GM10248 (cell line): Measurements from ENCODE around the gene LRP1.

ENCODE experiments used
- CTCF ChIA-PET: fragments of 300-600 bp; sonication (Branson Sonifier 250); formaldehyde crosslinking; extraction: SDS; loops from one replicate; lab custom pipeline; 2021; ENCODE audit warnings: antibody characterized with exemption; lab: Yijun Ruan, JAX
- POLR2A ChIA-PET: fragments of 350-650 bp; sonication (Branson Sonifier 250); formaldehyde crosslinking; extraction: SDS; loops from one replicate; lab custom pipeline; 2020; ENCODE audit warnings: antibody characterized with exemption; lab: Yijun Ruan, JAX
- DNase-seq: peaks from one replicate; pipeline ENCODE4 v3.0.0; 2012; ENCODE audit errors: extremely low spot score
- TF ChIP-seq, protein P1 (sequence below): IDR thresholded peaks from 2 replicates; pipeline ENCODE4 v1.5.1; 2012; ENCODE audit warnings: mild to moderate bottlenecking, low read depth; ENCODE audit errors: extremely low read depth, missing control alignments, control extremely low read depth

The LRP1 gene

DNA sequence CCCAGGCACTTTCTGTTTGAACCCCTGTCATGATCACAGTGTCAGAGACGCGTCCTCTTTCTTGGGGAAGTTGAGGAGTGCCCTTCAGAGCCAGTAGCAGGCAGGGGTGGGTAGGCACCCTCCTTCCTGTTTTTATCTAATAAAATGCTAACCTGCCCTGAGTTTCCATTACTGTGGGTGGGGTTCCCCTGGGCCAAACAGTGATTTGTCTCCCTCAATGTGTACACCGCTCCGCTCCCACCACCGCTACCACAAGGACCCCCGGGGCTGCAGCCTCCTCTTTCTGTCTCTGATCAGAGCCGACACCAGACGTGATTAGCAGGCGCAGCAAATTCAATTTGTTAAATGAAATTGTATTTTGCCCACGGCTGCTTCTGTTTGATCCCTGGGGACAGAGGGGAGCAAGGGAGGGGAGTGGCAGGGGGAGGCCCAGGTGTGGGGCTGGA lies 106.3 kb downstream of the LRP1 start:
- POLR2A ChIA-PET = no interaction called here
- TF ChIP-seq, protein P1, sequence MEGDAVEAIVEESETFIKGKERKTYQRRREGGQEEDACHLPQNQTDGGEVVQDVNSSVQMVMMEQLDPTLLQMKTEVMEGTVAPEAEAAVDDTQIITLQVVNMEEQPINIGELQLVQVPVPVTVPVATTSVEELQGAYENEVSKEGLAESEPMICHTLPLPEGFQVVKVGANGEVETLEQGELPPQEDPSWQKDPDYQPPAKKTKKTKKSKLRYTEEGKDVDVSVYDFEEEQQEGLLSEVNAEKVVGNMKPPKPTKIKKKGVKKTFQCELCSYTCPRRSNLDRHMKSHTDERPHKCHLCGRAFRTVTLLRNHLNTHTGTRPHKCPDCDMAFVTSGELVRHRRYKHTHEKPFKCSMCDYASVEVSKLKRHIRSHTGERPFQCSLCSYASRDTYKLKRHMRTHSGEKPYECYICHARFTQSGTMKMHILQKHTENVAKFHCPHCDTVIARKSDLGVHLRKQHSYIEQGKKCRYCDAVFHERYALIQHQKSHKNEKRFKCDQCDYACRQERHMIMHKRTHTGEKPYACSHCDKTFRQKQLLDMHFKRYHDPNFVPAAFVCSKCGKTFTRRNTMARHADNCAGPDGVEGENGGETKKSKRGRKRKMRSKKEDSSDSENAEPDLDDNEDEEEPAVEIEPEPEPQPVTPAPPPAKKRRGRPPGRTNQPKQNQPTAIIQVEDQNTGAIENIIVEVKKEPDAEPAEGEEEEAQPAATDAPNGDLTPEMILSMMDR = no peak
- DNase-seq = no peak
- CTCF ChIA-PET = interaction anchor here (2.4 to 22.8 kb wide), 3 partner anchors 6 to 20 kb away, joined by 9 to 403 read pairs (median 348); partner anchors contain the start of gene NXPH4

GRCh38 chr12:57235017-57235727 lies 106.9 kb downstream of the LRP1 start:
- CTCF ChIA-PET = interaction anchor here (1.0 to 22.8 kb wide), 3 partner anchors 9 to 21 kb away, joined by 4 to 403 read pairs (median 9); partner anchors contain the start of gene NXPH4
- POLR2A ChIA-PET = no interaction called here
- TF ChIP-seq, protein P1 = no peak
- no peak for DNase-seq

DNA sequence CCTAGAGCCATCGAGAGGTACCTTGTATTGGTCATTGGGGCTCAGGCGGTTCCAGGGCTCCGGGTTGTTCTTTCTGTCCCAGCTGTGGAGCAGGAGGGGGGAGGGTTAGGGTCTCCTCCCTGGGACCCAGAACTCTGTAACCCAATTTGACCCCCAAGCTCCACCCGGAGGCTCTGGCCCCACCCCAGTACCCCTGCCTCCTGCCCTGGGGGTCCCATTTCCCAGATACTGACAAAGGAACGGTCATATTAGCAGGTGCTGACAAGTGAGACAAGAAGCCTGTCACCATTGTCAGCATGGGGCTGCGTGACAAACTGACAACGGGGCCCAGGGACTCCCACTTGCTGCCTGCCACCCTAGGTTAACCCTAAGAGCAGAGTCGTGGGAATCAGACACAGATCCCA lies 107.4 kb downstream of the LRP1 start:
- POLR2A ChIA-PET = no interaction called here
- CTCF ChIA-PET = interaction anchor here (1.0 to 22.8 kb wide), 3 partner anchors 9 to 21 kb away, joined by 4 to 403 read pairs (median 9); partner anchors contain the start of gene NXPH4
- TF ChIP-seq, protein P1 = no peak
- no peak for DNase-seq

DNA sequence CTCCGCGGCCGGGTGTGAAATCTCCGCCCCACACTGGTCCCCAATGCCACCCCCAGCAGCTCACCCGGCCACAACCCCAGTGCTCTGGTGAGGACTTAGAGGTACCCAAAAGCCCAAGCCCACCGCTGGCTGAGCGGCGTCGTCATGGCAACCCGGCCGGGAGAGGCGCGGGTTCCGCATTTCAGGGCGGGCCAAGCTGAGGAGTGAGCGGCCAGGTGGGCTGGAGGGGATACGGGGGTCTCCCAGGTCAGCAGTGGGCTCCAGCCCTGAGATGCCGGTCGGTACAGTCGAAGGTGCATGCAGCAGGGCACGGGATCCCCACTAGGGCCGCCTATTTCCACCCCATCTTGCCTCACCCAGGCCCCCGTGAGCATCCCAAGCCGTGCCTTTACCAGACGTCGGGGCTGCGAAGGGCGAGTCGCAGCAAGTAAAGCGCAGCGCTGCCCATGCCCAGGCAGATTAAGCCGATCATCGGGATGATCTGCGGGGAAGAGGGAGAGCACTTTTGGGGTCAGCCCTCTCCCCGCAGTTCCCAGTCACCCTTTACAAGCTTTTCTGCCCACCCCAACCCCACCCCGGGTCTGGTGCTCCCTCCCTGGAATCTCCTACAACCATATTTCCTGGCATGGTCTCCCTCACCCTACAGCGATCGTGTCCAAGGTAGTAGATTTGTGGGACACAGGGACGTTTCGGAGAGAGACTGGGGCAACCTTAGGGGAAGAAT lies 108.1 kb downstream of the LRP1 start:
- no peak for DNase-seq
- ChIA-PET POLR2A (no interaction called here), CTCF (interaction anchor here (1.0 to 22.8 kb wide), 6 partner anchors 9 to 143 kb away, joined by 3 to 403 read pairs (median 30); partner anchors contain the start of genes NXPH4 and SHMT2)
- TF ChIP-seq, protein P1 = no peak

DNA sequence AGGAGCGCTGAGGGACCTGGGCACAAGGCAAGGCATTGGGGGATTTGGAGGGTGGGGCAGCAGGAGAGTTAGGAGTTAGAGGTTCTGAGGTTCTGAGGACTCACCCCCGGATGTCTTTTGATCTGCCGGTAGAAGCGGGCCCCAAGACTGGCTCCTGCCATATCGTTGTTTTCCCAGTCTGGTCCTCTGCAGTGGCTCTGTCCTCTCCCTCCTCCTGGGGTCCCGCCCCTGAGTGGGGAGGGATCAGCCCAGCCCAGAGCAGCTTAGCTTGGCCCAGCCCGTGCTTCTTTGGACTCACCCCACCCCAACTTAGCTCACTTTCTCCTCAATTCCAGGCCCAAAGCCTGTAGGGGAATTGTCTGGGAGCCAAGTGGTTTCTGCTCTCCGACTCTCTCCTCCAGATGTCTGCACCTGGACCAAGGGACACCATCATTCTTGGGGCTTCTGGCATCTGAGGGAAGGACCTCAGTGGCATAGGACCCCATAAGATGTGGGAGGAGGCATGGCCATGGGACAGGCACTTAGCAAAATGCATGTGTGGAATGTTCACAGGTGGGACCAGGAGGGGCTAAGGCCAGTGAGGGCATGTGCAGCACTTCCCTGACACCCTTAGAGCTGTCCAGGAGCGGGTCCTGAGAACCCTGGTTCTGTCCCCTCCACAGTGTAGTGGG lies 108.8 kb downstream of the LRP1 start:
- ChIA-PET CTCF (interaction anchor here (1.3 to 22.8 kb wide), 6 partner anchors 9 to 222 kb away, joined by 3 to 403 read pairs (median 50); partner anchors contain the start of genes GLI1, NXPH4, SHMT2 and STAC3), POLR2A (interaction anchor here (6.5 kb wide), 1 partner anchor 7 kb away, joined by 32 read pairs; the partner anchor contains the start of gene SHMT2)
- TF ChIP-seq, protein P1 = no peak
- no peak for DNase-seq

- TF ChIP-seq, protein P1 = no peak
- ChIA-PET POLR2A (interaction anchor here (6.5 kb wide), 1 partner anchor 7 kb away, joined by 32 read pairs; the partner anchor contains the start of gene SHMT2), CTCF (interaction anchor here (1.0 to 22.8 kb wide), 6 partner anchors 10 to 222 kb away, joined by 4 to 403 read pairs (median 50); partner anchors contain the start of genes GLI1, NXPH4, SHMT2 and STAC3)
- no peak for DNase-seq
These were observed 109.3 kb downstream of the LRP1 start for GRCh38 chr12:57237596-57237931.
